ENCODE results near the gene MYLK4. TPM values are rescaled to one million over a fixed set of nuclear protein-coding genes. Genes with fewer than 3 reads are reported as not detected.
A peak's percentile ranks its signal among the peaks of the same experiment; 100 is the strongest.

Gene MYLK4
- total RNA-seq, 1 donor from 2014 or later: 0.23 TPM

DNA sequence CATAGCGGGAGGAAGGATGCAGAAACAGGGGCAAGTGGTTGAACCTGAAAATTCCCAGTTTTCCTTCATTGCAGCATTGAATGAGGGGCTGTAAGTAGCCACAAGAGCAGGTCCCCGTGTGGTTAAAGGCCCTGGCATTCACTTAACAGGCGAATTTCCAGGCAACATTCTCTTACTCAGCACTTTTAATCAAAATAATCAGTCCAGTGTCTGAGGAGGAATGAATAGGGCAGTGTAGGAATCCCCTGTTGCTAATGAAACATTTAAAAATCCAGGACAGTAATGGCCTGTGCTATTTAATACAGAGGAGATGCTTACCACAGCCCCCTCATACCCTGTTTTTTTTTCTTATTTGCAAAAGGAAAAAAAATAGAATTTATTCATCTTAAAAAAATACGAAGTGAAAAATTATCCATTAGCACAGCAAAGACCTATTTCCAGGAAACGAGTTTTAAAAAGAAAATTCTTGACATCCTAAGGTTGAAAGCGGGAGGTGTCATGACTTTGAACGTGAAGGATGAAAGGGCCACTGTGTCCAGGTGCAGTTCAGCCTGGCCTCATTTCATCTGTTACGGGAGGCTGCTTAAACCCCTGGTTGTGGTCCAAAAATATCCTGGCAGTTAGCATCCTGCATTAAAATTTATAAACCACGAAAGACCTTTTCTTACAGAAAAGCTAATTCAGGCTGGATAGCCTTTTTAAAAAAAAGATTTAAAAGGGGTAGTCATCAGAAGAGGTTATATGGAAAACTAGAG lies 20.2 kb downstream of the MYLK4 start:
- H3K4me1 ChIP-seq (ENCODE audit: insufficient read depth, low read length): peaks cover 6% of the 10 kb centered on the region
- Mint-ChIP-seq H3K27me3 (ENCODE audit: low read depth, unreplicated experiment) (no peaks in the 10 kb centered on the region), H3K9me3 (ENCODE audit: unreplicated experiment) (no peaks in the 10 kb centered on the region), H3K4me1 (ENCODE audit: low read depth, unreplicated experiment) (peaks cover 10% of the 10 kb centered on the region), H3K4me3 (ENCODE audit: unreplicated experiment) (no peak overlapping the region), H3K27ac (ENCODE audit: unreplicated experiment) (no peak overlapping the region), H3K36me3 (ENCODE audit: low read depth, unreplicated experiment) (no peaks in the 10 kb centered on the region)
- no peak overlapping the region for H3K4me3 ChIP-seq (ENCODE audit: insufficient read depth, low read depth, low read length)
- no peak overlapping the region for H3K27ac ChIP-seq (ENCODE audit: low read depth, low read length)
- H3K9me3 ChIP-seq (ENCODE audit: insufficient read depth, low read depth, low read length): no peaks in the 10 kb centered on the region
- no peaks in the 10 kb centered on the region for H4K20me1 ChIP-seq (ENCODE audit: insufficient read depth, low read length)
- TF ChIP-seq, protein P1, sequence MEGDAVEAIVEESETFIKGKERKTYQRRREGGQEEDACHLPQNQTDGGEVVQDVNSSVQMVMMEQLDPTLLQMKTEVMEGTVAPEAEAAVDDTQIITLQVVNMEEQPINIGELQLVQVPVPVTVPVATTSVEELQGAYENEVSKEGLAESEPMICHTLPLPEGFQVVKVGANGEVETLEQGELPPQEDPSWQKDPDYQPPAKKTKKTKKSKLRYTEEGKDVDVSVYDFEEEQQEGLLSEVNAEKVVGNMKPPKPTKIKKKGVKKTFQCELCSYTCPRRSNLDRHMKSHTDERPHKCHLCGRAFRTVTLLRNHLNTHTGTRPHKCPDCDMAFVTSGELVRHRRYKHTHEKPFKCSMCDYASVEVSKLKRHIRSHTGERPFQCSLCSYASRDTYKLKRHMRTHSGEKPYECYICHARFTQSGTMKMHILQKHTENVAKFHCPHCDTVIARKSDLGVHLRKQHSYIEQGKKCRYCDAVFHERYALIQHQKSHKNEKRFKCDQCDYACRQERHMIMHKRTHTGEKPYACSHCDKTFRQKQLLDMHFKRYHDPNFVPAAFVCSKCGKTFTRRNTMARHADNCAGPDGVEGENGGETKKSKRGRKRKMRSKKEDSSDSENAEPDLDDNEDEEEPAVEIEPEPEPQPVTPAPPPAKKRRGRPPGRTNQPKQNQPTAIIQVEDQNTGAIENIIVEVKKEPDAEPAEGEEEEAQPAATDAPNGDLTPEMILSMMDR (IDR thresholded peaks at IDR 0.05; ENCODE audit: insufficient read depth, low read depth, low read length): no peak
- no peak for TF ChIP-seq EZH2 (IDR thresholded peaks at IDR 0.05; ENCODE audit: insufficient read depth, low read length)
- no peak overlapping the region for H2AFZ ChIP-seq (ENCODE audit: low read depth, low read length)
- no peak overlapping the region for H3K9ac ChIP-seq (ENCODE audit: low read length)
- FAIRE-seq (no peak), DNase-seq (ENCODE audit: low read depth) (no peak)
- H3K36me3 ChIP-seq (ENCODE audit: insufficient read depth, low read length): no peaks in the 10 kb centered on the region
- no peaks in the 10 kb centered on the region for H3K79me2 ChIP-seq (ENCODE audit: insufficient read depth, low read length)
- H3K27me3 ChIP-seq (ENCODE audit: insufficient read depth, low read length): no peaks in the 10 kb centered on the region
- no peak overlapping the region for H3K4me2 ChIP-seq (ENCODE audit: low read length)

DNA sequence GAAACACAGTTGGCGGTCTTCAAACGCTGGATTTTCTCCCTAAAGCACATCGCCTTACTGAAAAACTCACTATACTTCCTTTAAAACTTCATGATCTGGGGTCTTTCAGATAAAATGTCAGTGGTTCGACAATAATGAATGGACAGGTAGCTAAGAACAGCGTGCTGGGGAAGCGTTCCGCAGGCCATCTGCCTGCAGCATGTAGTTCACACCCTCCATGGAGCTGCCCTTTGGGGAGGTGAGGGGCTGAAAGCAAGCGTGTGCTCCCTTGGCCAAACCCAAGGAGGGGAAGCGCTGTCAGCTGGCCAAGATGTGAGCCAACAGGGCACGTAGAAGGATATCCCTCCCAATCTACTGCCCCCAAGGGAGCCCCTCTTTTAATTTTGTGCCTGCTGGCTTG lies 20.8 kb downstream of the MYLK4 start:
- no peaks in the 10 kb centered on the region for H3K36me3 Mint-ChIP-seq (ENCODE audit: low read depth, unreplicated experiment)
- Histone ChIP-seq H3K9me3 (ENCODE audit: insufficient read depth, low read depth, low read length) (no peaks in the 10 kb centered on the region), H3K9ac (ENCODE audit: low read length) (no peak overlapping the region), H3K36me3 (ENCODE audit: insufficient read depth, low read length) (no peaks in the 10 kb centered on the region), H3K27ac (ENCODE audit: low read depth, low read length) (no peak overlapping the region), H3K79me2 (ENCODE audit: insufficient read depth, low read length) (no peaks in the 10 kb centered on the region), H3K4me1 (ENCODE audit: insufficient read depth, low read length) (peaks cover 6% of the 10 kb centered on the region), H3K4me3 (ENCODE audit: insufficient read depth, low read depth, low read length) (no peak overlapping the region), H2AFZ (ENCODE audit: low read depth, low read length) (no peak overlapping the region), H3K4me2 (ENCODE audit: low read length) (no peak overlapping the region), H4K20me1 (ENCODE audit: insufficient read depth, low read length) (no peaks in the 10 kb centered on the region), H3K27me3 (ENCODE audit: insufficient read depth, low read length) (no peaks in the 10 kb centered on the region)
- peaks cover 10% of the 10 kb centered on the region for H3K4me1 Mint-ChIP-seq (ENCODE audit: low read depth, unreplicated experiment)
- DNase-seq (ENCODE audit: low read depth) (no peak), FAIRE-seq (no peak)
- H3K27me3 Mint-ChIP-seq (ENCODE audit: low read depth, unreplicated experiment): no peaks in the 10 kb centered on the region
- H3K4me3 Mint-ChIP-seq (ENCODE audit: unreplicated experiment): no peak overlapping the region
- TF ChIP-seq EZH2 (IDR thresholded peaks at IDR 0.05; ENCODE audit: insufficient read depth, low read length): no peak
- TF ChIP-seq, protein P1 (IDR thresholded peaks at IDR 0.05; ENCODE audit: insufficient read depth, low read depth, low read length): no peak
- H3K9me3 Mint-ChIP-seq (ENCODE audit: unreplicated experiment): no peaks in the 10 kb centered on the region
- no peak overlapping the region for H3K27ac Mint-ChIP-seq (ENCODE audit: unreplicated experiment)

DNA sequence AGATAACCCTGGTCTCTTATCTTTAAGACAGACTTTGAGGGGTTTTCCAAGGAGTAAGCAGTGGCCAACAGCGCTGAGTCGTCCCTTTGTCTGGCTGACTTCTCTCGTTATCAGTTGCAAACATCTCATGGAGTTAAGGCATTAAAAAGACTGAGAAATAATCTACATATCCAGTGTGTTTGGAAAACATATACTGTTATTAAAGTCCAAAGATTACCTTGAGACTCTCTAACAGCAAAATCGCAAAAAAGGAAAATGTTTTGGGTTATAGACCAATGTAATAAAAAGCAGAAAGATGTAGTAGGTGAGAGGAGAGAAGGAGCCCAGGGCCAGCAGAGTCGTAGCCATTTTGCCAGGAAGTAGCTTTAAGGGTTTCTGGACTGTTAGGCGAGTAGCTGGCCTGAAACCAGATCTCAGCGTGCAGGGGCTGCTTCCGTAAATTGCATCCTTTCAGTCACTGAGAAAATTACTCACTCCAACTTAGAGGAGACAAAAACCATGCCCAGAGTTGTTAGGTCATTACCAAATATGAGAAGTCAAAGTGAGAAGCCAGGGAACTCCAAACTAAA lies 24.6 kb downstream of the MYLK4 start:
- Mint-ChIP-seq H3K9me3 (ENCODE audit: unreplicated experiment) (peaks cover 6% of the 10 kb centered on the region), H3K36me3 (ENCODE audit: low read depth, unreplicated experiment) (peaks cover 2% of the 10 kb centered on the region), H3K4me1 (ENCODE audit: low read depth, unreplicated experiment) (peaks cover 10% of the 10 kb centered on the region), H3K27me3 (ENCODE audit: low read depth, unreplicated experiment) (no peaks in the 10 kb centered on the region), H3K4me3 (ENCODE audit: unreplicated experiment) (no peak overlapping the region), H3K27ac (ENCODE audit: unreplicated experiment) (peak overlapping the region; percentile 38)
- Histone ChIP-seq H3K4me2 (ENCODE audit: low read length) (peak overlapping the region; percentile 37), H3K27me3 (ENCODE audit: insufficient read depth, low read length) (peaks cover 2% of the 10 kb centered on the region), H3K36me3 (ENCODE audit: insufficient read depth, low read length) (no peaks in the 10 kb centered on the region), H3K9me3 (ENCODE audit: insufficient read depth, low read depth, low read length) (no peaks in the 10 kb centered on the region), H3K27ac (ENCODE audit: low read depth, low read length) (peak overlapping the region; percentile 17), H4K20me1 (ENCODE audit: insufficient read depth, low read length) (no peaks in the 10 kb centered on the region), H3K79me2 (ENCODE audit: insufficient read depth, low read length) (no peaks in the 10 kb centered on the region), H2AFZ (ENCODE audit: low read depth, low read length) (peak overlapping the region; percentile 67), H3K4me3 (ENCODE audit: insufficient read depth, low read depth, low read length) (no peak overlapping the region), H3K9ac (ENCODE audit: low read length) (no peak overlapping the region), H3K4me1 (ENCODE audit: insufficient read depth, low read length) (peaks cover 6% of the 10 kb centered on the region)
- TF ChIP-seq, protein P1 (IDR thresholded peaks at IDR 0.05; ENCODE audit: insufficient read depth, low read depth, low read length): no peak
- TF ChIP-seq EZH2 (IDR thresholded peaks at IDR 0.05; ENCODE audit: insufficient read depth, low read length): no peak
- DNase-seq (ENCODE audit: low read depth): peak; percentile 72
- no peak for FAIRE-seq

Data from astrocyte (in vitro differentiated cells and primary cell).